B cell (primary cell): Measurements from ENCODE around the gene PSME3IP1.

Experiments used
- CTCF ChIP-seq: fragments of 200-600 bp; IDR thresholded peaks from one replicate; pipeline ENCODE4 v1.8.0; 2022; ENCODE audit warnings: antibody characterized with exemption, mild to moderate bottlenecking
- EZH2 ChIP-seq: IDR thresholded peaks from 2 replicates; pipeline ENCODE4 v1.6.1; 2012; ENCODE audit warnings: borderline replicate concordance, low read depth, mild to moderate bottlenecking, moderate library complexity, low read length; ENCODE audit not compliant: insufficient read depth, poor library complexity, severe bottlenecking

- TF ChIP-seq CTCF (no peak), EZH2 (no peak)
Observed at GRCh38 chr16:57143149-57143921, 42.5 kb downstream of the PSME3IP1 start.
